GM19193 (cell line): ENCODE results near the gene ATP1A2.

Experiments
- POLR2A ChIP-seq: IDR thresholded peaks from 4 replicates; pipeline ENCODE4 v1.6.1; 2011; ENCODE audit not compliant: insufficient read depth, insufficient read length; ENCODE audit errors: extremely low read depth

ATP1A2 gene

DNA sequence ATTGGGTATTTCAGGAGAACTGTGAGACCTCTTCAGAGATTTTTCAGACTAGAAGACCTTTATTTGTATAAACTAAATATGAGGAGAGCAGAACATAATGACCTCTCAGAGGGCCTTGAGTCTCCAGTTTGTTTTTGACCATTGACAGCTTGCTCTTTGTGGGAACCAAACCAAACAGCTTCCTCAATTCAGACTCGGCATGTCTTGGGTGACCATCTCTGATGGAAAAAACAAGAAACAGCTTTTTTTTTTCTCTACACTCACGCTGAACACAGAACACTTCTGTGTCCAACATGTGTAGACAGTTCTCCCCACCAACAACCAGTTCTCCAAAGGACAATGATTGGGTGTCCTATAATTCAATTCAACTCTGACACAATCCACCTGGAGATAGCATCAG, 47.4 kb downstream of the ATP1A2 start:
- no peak for TF ChIP-seq POLR2A

DNA sequence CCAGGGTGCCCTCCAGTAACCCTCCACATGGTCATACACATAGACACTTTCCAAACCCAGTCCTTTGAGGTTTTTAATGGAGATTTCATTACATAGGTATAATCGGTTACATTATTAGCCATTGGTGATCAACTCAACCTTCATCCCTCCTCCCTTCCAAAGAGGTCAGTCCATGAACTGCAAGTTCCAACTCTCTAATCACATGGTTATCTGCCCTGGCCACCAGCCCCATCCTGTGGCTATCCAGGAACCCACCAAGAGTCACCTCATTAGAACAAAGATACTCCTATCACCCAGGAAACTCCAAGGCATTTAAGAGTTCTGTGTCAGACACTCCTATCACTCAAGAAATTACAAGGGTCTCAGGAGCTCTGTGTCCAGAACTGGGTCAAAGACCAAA, 48.1 kb downstream of the ATP1A2 start:
- no peak for TF ChIP-seq POLR2A

DNA sequence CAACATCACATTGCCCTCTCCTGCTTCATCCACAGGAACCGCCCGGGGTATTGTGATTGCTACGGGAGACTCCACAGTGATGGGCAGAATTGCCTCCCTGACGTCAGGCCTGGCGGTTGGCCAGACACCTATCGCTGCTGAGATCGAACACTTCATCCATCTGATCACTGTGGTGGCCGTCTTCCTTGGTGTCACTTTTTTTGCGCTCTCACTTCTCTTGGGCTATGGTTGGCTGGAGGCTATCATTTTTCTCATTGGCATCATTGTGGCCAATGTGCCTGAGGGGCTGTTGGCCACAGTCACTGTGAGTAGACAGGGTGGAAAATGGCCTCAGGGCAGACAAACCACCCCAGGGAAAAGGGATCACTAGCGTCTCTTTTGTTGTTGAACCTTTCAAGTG, 48.6 kb downstream of the ATP1A2 start:
- no peak for TF ChIP-seq POLR2A

DNA sequence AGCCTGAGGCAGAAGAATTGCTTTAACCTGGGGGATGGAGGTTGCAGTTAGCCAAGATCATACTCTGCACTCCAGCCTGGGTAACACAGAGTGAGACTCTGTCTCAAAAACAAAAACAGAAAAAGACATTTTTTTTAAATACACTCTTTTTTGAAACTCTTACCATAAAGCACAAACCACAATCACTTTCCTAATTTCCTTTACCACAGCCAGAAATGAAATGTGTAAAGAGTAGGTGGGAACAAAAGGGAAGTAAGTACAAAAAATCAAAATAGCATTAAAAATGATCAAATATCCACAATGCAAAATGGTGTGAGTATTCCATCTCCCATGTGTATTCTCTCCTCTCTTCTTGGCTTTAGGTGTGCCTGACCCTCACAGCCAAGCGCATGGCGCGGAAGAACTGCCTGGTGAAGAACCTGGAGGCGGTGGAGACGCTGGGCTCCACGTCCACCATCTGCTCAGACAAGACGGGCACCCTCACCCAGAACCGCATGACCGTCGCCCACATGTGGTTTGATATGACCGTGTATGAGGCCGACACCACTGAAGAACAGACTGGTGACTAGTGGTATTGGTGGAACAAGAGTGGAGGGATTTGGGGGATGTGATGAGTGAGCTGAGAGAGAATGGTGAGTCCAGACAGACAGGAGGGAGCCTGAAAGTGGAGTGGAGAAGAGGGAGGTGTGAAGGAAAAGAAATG, 50.8 kb downstream of the ATP1A2 start:
- TF ChIP-seq POLR2A: no peak

DNA sequence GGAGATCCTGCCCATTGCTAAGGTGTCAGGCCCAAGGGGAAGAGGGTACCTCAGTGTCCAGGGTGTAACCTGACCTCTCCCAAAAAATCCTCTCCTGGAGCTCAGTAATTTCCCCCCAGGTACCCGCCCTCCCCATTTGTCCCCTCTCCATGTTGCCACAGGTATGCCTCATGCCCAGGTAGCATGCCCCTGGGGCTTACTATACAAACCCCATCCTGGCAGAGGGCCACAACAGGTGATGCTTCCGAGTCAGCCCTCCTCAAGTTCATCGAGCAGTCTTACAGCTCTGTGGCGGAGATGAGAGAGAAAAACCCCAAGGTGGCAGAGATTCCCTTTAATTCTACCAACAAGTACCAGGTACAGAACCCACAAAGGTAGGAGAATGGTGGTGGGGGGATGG, 51.5 kb downstream of the ATP1A2 start:
- TF ChIP-seq POLR2A: no peak

DNA sequence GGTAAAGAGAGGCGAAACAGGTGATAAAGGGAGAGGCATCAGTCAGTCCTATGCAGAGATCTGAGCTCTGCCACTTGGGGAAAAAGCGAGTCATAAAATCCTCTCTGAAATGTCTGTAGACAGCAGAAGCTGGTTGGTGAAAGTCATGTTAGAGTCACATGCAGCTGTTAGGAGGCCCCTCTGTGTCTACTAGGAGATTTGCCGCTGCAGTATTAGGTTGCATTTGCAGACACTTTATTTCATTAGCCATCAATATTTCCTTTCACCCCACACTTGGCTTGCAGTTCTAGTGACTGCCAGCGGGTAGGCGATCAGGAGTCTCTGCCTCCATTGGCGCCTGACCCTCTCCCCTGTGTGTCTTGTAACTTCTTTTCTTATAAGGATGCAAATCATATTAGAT, 52.0 kb downstream of the ATP1A2 start:
- TF ChIP-seq POLR2A: no peak

DNA sequence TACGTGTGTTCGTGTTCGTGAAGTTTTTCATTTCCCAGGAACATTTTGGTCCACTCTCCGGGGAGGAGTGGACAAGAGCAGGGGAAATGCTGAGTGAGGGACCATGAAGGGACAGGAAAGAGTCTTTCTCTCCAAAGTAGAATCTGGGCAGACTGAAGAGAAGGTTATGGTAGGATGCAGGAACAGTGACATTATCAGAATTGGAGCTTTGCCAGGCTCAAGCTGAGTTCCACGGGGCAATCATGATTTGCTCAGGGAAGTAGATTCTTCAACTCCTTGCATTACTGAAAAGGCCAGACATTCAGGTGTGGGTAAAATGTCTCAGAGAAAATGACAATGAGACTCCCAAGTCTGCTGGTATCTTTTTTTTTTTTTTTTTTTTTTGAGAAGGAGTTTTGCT, 52.5 kb downstream of the ATP1A2 start:
- TF ChIP-seq POLR2A: no peak

DNA sequence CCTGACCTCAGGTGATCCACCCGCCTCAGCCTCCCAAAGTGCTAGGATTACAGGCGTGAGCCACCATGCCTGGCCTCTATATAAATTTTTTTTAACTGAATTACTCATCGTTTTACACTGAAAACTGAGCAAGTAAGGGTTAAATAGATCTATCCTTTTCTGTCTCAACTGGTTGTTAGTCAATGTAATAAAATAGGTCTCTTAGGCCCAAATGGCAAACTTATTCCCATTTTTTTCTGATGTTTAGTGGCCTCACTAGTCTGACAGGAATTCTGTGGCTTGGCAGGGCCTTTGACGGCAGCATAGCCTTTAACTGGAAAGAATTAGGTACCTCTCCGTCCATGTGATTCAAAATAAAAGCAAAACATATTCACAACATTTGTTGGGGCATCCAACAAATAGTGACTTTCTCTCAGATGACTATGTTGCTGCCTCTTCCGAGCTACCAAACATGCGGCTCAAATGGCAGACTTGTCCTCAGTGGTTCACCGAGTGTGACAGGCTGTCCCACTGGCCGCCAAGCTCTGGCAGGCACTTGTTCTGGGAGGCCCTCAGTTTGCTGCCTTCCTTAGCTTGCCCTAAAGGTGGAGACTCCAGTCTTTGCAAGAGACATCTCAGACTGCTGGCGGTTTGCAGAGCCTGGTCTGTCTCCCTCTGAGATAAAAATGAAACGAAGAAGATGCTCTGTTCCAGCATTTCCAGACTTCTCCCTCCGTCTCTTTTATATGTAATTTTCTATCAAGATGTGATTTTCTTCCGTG, 53.2 kb downstream of the ATP1A2 start:
- no peak for TF ChIP-seq POLR2A

DNA sequence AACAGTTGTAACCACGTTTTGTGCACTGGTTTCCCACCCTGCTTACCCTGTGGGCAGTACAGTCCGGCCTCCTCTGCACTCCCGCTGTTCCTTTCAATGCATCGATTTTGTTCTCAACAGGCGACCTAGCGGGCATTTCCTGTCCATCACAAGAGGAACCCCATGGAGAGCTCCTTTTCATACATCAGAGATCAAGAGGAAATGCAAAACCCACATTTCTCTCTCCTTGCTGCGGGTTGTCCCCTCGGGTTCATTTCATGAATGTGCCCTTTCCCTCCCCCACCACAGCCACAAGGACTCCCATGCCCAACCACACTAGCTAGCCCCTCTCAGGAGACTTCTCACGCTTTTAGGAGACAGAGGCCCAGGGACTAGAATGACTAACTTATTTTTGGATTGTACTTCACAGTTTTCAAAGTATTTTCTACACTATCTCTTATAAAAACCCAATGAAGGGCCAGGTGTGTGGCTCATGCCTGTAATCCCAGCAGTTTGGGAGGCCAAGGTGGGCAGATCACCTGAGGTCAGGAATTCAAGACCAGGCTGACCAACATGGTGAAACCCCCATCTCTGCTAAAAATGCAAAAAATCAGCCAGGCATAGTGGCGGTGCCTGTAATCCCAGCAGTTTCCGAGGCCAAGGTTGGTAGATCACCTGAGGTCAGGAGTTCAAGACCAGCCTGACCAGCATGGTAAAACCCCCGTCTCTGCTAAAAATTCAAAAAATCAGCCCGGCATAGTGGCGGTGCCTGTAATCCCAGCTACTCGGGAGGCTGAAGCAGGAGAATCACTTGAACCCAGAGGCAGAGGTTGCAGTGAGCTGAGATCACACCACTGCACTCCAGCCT, 54.2 kb downstream of the ATP1A2 start:
- TF ChIP-seq POLR2A: no peak

DNA sequence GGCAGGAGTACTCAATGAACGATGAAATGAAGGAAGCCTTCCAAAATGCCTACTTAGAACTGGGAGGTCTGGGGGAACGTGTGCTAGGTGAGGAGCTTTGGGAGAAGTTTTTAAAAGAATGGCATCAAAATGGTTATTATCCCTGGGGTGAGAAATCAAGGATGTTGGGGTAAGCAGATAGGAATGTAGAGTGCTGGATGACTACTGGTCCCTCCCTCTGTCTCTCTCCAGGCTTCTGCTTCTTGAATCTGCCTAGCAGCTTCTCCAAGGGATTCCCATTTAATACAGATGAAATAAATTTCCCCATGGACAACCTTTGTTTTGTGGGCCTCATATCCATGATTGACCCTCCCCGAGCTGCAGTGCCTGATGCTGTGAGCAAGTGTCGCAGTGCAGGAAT, 55.8 kb downstream of the ATP1A2 start:
- TF ChIP-seq POLR2A: no peak

DNA sequence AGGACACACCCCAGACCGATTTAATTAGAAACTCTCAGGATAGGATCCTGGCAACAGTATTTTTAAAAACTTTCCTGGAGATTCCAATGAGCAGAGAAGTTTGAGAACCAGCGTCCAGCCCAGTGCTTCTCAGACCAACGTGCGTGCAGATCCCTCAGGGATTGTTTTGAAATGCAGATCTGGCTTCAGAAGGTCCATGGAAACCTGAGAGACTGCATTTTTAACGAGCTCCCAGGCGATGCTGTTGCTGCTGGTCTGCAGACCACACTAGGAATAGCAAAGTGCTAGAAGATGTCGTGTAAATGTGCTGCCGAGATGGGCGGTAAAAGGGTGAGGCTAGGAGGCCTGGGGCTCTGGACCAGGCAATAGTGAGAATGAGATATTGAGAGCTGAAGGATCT, 56.4 kb downstream of the ATP1A2 start:
- TF ChIP-seq POLR2A: no peak

DNA sequence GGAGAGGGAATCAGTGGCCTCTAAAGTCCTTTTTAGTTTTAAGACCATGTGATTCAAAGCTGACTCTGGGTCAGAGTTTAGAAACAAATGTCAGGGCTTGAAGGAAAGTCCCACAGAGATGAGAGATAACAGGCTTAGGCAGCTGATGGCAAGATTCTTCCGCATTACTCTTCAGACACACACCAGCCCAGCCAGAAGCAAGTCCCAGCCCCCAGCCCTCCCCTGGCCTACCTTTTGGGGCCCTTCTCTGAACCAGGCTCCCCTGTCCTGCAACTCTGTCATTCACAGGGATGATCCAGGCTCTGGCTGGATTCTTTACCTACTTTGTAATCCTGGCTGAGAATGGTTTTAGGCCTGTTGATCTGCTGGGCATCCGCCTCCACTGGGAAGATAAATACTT, 61.7 kb downstream of the ATP1A2 start:
- TF ChIP-seq POLR2A: no peak

DNA sequence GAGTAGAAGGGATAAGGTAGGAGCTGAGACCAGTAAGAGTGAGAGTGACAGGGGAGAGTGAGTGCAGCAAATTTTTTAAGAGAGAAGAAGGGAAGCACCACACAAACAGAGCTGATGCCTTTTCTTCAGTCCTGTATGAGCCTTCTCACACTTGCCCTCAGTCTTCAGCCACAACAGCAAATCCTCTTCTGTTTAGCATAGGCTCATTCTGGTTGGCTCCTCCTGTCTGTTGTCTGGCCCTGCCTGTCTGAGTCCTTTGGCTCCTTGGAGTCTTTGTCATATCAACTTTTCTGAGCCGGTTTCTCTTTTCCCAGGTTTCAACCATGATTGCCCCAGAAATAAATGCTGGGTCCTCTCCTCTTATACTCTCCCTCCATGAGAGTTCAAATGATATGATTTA, 62.1 kb downstream of the ATP1A2 start:
- no peak for TF ChIP-seq POLR2A

DNA sequence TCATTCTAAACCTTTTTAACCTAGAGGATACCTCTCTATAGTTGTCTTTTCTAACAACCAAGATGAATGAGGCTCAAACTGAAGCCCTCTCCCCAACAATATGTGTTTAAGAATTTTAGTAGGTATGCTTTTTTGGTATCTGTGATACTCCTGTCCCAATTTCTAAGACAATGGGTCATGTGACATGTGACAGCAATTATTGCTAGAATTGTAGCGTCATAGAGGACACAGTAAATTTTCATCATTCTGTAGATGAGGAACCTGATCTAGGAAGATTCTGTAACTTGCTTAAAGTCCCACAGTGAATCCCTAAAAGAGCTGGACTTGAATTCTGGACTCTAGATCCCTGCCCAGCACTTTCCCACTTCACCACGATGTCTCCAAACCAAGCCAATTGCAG, 63.2 kb downstream of the ATP1A2 start:
- TF ChIP-seq POLR2A: no peak

DNA sequence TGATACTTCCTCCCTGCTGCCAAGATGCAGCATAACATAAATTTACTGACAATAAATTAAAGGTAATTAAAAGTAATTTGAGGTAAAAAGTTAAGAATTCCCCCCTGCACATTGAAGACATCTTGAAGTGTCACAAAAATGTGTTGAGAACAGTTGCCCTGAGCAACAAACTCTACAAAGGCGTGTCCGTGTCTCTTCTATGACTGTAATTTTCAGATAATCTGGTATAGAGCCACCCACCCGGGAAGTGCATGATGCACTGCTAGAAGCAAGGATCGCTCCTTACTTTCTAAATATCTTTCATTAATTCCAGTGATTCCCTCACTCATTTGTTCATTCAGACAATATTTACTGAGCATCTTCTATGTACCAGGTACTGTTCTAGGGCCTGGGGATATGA, 63.8 kb downstream of the ATP1A2 start:
- TF ChIP-seq POLR2A: no peak

DNA sequence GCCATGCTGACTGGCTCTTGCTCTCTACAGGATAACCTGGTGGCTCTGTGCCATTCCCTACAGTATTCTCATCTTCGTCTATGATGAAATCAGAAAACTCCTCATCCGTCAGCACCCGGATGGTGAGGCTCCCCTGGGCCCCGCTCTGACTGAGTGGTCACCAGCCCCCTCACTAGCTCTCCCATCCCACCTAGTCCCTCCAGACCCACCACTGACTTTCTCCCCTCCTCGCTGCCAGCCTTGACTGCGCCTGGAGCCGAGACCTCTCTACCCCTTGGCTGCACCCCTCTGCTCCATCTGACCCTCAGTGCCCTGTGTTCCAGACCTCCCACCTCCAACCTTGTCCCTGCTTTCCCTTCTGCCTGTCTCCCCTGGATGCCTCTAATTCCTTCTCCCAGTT, 70.7 kb downstream of the ATP1A2 start:
- TF ChIP-seq POLR2A: no peak

DNA sequence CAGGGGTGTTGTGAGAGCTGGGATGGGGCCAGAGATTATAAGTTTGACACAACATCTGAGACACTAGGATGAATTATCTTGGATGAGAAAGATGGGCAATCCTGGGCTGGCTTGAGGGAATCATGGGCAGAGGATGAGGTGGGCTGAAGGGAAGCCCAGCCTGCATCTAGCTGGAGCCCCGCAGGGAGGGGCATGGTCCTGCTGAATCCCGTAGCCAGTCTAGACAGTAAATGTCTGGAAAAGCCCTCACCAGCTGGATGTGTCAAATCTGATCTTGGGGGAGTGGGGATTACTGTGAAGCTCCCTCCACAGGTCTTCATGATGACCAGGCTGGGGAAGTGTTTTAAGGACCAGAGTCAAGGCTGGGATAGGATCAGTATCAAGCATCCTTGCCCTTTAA, 71.2 kb downstream of the ATP1A2 start:
- no peak for TF ChIP-seq POLR2A

DNA sequence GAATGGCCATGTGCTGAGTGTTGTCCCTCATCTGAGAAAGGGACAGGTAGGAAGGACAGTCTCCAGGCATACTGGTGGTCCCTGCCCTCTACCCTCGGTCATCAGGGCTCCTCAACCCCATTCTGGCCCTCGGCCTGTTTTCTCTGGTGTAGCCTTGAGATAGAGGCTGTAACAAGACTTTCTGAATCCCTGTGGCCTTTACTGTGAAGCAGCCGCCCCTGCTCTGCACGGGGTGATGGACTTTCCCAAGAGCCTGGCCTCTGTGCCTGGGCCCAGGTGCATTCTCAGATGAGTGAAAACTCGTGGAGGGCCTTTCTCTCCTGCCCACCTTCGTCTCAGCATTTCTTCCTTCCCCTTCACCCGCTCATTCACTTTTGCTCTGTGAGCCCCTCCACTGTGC, 71.8 kb downstream of the ATP1A2 start:
- TF ChIP-seq POLR2A: no peak
